ENCODE measurements around the gene SVEP1.

The SVEP1 gene

GRCh38 chr9:110443146-110443865 lies 136.2 kb downstream of the SVEP1 start:
- H3K4me3 ChIP-seq (ENCODE audit: low read depth, low read length), result no peak overlapping the region
- TF ChIP-seq CTCF (IDR thresholded peaks at IDR 0.05; ENCODE audit: borderline replicate concordance, insufficient read depth, low read depth, low read length), result no peak

- no peak overlapping the region for H3K4me3 ChIP-seq (ENCODE audit: low read depth, low read length)
These were observed 138.7 kb downstream of the SVEP1 start for GRCh38 chr9:110440796-110441195.

DNA sequence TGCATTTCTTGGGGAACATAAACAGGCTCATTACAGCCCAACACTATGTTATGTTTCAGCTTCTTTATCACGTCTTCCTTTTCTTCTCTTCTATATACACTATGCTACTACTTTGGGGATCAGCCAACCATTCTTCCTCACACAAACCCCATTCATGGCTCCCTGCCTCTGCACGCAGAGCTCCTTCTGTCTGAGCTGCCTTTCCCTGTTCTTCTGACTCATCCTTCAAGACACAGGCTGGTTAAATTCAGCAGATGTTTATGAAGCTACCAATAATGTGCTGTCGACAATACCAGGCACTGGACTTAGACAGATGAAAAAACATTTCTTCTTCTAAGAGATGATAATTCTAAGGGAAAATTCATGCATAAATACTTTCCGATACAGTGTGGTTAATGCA lies 139.4 kb downstream of the SVEP1 start:
- H3K4me3 ChIP-seq (ENCODE audit: low read depth, low read length), result no peak overlapping the region
- no peak for TF ChIP-seq CTCF (IDR thresholded peaks at IDR 0.05; ENCODE audit: borderline replicate concordance, insufficient read depth, low read depth, low read length)

More at GRCh38 chr9:110440796-110441195, 138.7 kb downstream of the SVEP1 start:
- no peak for TF ChIP-seq CTCF (IDR thresholded peaks at IDR 0.05; ENCODE audit: borderline replicate concordance, insufficient read depth, low read depth, low read length)

GRCh38 chr9:110432253-110432652 lies 147.3 kb downstream of the SVEP1 start:
- no peak for TF ChIP-seq CTCF (IDR thresholded peaks at IDR 0.05; ENCODE audit: borderline replicate concordance, insufficient read depth, low read depth, low read length)
- H3K4me3 ChIP-seq (ENCODE audit: low read depth, low read length), result no peak overlapping the region

GRCh38 chr9:110429453-110429852 lies 150.1 kb downstream of the SVEP1 start:
- TF ChIP-seq CTCF (IDR thresholded peaks at IDR 0.05; ENCODE audit: borderline replicate concordance, insufficient read depth, low read depth, low read length), result no peak
- no peak overlapping the region for H3K4me3 ChIP-seq (ENCODE audit: low read depth, low read length)

DNA sequence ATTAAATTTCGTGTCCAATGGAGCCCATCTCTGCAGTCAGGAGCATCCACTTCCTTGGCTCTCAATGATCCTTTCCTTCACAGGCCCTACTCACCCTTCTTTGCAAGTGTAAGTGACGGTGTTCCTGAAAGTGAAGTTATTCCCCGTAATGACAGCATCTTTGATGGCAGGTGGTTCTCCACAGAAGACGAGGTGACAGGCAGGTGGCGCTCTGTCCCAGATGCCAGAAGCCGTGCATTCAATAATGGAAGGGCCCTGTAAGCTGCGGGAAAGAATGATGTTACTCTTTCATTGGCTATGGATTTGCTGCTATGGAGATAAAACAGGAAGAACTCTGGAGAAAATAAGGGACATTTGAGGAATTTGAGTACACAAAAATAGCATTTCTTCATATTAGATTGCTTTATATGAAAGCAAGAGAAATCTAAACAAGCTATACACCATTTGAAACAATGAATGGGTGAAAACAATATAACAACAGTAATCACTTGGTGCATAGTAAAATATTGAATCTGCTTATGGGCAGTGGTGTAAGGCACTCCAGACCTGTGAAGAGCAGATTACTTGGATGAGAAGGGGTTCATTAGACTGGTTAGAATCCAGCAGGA lies 151.9 kb downstream of the SVEP1 start:
- TF ChIP-seq CTCF (IDR thresholded peaks at IDR 0.05; ENCODE audit: borderline replicate concordance, insufficient read depth, low read depth, low read length), result peak; percentile 76
- H3K4me3 ChIP-seq (ENCODE audit: low read depth, low read length), result no peak overlapping the region
